ENCODE data around the gene NCF2. TPM values are rescaled to one million over a fixed set of nuclear protein-coding genes. Genes with fewer than 3 reads are reported as not detected.
"Not testable (repeated sequence)": the region's sequence is repeated elsewhere in the genome, so short reads cannot be mapped to it uniquely, and the experiment has no call there.

The NCF2 gene
- polyA plus RNA-seq, 3 donors from 2014 or later: 1.5 to 13.3 (median 3.7) TPM

DNA sequence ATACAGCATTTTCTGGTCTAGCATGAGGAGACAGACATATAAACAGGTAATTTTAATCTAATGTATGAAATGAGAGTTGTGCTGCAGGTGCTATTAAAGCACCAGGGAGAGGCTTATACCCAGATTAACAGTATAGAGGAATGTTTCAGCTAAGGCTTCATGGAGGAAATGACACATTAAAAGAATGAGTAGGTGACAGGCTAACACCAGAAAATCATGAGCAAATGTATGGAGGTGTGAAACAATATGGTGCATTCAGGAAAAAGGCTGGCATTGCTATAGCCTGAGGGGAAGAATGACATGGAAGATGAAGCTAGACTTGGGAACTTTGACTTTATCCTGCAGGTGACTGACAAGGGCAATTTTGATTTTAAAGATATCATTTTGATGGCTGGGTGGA is 38.3 kb upstream of the NCF2 start:
- Mint-ChIP-seq H3K27ac (peak overlapping the region; percentile 1 to 51 (median 14)), H3K27me3 (ENCODE audit: low read depth in 3 of 3) (no peaks in the 10 kb centered on the region), H3K36me3 (peaks cover 23 to 30% (median 28%) of the 10 kb centered on the region in 3 donors), H3K4me3 (peak overlapping the region in 3 of 5 donors; percentile 3 to 24 (median 10)), H3K4me1 (peaks cover 38 to 81% of the 10 kb centered on the region in 2 donors), H3K9me3 (no peaks in the 10 kb centered on the region)
- DNase-seq: no peak

GRCh38 chr1:183626236-183626635 is 36.0 kb upstream of the NCF2 start:
- DNase-seq; H3K4me3 Mint-ChIP-seq; H3K27me3 Mint-ChIP-seq (ENCODE audit: low read depth in 3 of 3); H3K9me3 Mint-ChIP-seq: not testable (repeated sequence)
- peaks cover 20 to 58% of the 10 kb centered on the region in 2 donors for H3K4me1 Mint-ChIP-seq
- peak overlapping the region in 3 of 6 donors; percentile 18 to 42 (median 40) for H3K27ac Mint-ChIP-seq
- H3K36me3 Mint-ChIP-seq: peaks cover 24 to 33% (median 28%) of the 10 kb centered on the region in 3 donors

GRCh38 chr1:183622884-183623785 is 32.9 kb upstream of the NCF2 start:
- H3K36me3 Mint-ChIP-seq: peaks cover 10 to 16% (median 10%) of the 10 kb centered on the region in 3 donors
- H3K27me3 Mint-ChIP-seq (ENCODE audit: low read depth in 3 of 3): no peaks in the 10 kb centered on the region
- peaks cover 3 to 31% of the 10 kb centered on the region in 2 donors for H3K4me1 Mint-ChIP-seq
- DNase-seq: peak; percentile 14 to 37 (median 23)
- no peaks in the 10 kb centered on the region for H3K9me3 Mint-ChIP-seq
- H3K4me3 Mint-ChIP-seq: no peak overlapping the region
- peak overlapping the region; percentile 9 to 85 (median 70) for H3K27ac Mint-ChIP-seq

DNA sequence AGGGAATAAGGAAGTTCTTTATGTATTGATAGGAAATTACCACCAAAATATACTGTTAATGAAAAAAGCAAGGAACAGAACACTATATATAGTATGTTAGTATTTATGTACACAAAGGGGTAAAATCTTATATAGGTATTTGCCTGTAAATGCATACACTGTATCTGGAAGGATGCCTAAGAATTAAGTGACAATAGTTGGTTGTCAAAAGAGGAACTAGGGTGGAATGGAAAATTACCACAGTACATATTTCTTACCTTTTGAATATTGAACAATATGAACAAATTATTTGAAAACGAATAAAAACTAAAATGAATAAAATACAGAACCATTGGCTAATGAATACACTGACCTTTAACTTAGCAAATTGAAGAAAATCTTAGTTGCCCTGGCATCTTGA is 31.8 kb upstream of the NCF2 start:
- no peaks in the 10 kb centered on the region for H3K9me3 Mint-ChIP-seq
- no peak for DNase-seq
- peaks cover 3 to 25% of the 10 kb centered on the region in 2 donors for H3K4me1 Mint-ChIP-seq
- peak overlapping the region in 4 of 6 donors; percentile 39 to 46 (median 41) for H3K27ac Mint-ChIP-seq
- no peak overlapping the region for H3K4me3 Mint-ChIP-seq
- H3K27me3 Mint-ChIP-seq (ENCODE audit: low read depth in 3 of 3): no peaks in the 10 kb centered on the region
- peaks cover 10 to 16% (median 10%) of the 10 kb centered on the region in 3 donors for H3K36me3 Mint-ChIP-seq

DNA sequence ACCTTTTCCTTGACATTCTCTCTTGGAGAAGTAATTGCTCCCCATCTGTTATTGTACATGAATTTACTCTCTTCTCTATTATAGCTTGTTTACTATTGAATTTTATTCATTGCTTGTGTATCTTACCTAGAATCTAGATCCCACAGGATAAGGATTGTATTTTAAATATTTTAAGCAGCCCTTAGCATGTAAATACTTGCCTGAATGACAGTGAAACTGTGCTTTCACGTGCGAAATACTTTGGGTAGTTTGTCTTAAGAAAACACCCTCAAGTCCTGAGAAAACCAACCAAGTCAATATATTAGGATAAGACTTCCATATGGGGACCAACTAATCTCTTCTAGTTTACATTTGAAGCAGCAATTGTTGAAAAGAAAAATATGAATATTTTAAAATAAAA is 30.1 kb upstream of the NCF2 start:
- peak overlapping the region in 1 of 6 donors; percentile 9 for H3K27ac Mint-ChIP-seq
- H3K27me3 Mint-ChIP-seq (ENCODE audit: low read depth in 3 of 3): no peaks in the 10 kb centered on the region
- H3K9me3 Mint-ChIP-seq: no peaks in the 10 kb centered on the region
- peaks cover 3 to 9% of the 10 kb centered on the region in 2 donors for H3K4me1 Mint-ChIP-seq
- no peak for DNase-seq
- peaks cover 10 to 11% (median 10%) of the 10 kb centered on the region in 3 donors for H3K36me3 Mint-ChIP-seq
- H3K4me3 Mint-ChIP-seq: no peak overlapping the region

GRCh38 chr1:183619781-183620180 is 29.5 kb upstream of the NCF2 start:
- no peaks in the 10 kb centered on the region for H3K27me3 Mint-ChIP-seq (ENCODE audit: low read depth in 3 of 3)
- no peaks in the 10 kb centered on the region for H3K9me3 Mint-ChIP-seq
- H3K27ac Mint-ChIP-seq: peak overlapping the region in 2 of 6 donors; percentile 21 to 62
- H3K36me3 Mint-ChIP-seq: peaks cover 5 to 9% (median 7%) of the 10 kb centered on the region in 3 donors
- no peak overlapping the region for H3K4me3 Mint-ChIP-seq
- DNase-seq: no peak
- peaks cover 3 to 4% of the 10 kb centered on the region in 2 donors for H3K4me1 Mint-ChIP-seq

DNA sequence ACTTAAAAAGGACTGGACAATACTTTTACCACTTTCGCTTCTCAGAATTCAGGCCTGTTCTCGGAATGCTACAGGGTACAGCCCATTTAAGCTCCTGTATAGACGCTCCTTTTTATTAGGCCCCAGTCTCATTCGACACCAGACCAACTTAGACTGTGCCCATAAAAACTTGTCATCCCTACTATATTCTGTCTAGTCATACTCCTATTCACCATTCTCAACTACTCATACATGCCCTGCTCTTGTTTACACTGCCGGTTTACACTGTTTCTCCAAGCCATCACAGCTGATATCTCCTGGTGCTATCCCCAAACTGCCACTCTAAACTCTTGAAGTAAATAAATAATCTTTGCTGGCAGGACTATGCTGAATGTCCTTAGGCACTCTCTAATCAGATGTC is 27.9 kb upstream of the NCF2 start:
- DNase-seq; H3K4me3 Mint-ChIP-seq; H3K9me3 Mint-ChIP-seq; H3K4me1 Mint-ChIP-seq; H3K27ac Mint-ChIP-seq; H3K36me3 Mint-ChIP-seq; H3K27me3 Mint-ChIP-seq (ENCODE audit: low read depth in 3 of 3): not testable (repeated sequence)

DNA sequence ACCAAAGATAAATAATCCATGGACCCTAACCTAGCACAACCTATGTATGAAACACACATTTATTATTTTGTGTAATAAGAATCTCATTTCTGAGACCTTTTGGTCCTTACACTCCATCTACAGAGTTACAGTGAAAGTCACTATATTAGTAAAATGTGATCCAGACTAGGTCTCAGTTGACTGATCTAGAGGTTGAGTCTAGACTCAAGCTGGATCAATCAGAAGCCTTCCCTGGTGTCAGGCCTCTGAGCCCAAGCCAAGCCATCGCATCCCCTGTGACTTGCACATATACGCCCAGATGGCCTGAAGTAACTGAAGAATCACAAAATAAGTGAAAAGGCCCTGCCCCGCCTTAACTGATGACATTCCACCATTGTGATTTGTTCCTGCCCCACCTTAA is 22.7 kb upstream of the NCF2 start:
- DNase-seq; H3K36me3 Mint-ChIP-seq; H3K4me3 Mint-ChIP-seq; H3K27ac Mint-ChIP-seq; H3K9me3 Mint-ChIP-seq; H3K4me1 Mint-ChIP-seq; H3K27me3 Mint-ChIP-seq (ENCODE audit: low read depth in 3 of 3): not testable (repeated sequence)

DNA sequence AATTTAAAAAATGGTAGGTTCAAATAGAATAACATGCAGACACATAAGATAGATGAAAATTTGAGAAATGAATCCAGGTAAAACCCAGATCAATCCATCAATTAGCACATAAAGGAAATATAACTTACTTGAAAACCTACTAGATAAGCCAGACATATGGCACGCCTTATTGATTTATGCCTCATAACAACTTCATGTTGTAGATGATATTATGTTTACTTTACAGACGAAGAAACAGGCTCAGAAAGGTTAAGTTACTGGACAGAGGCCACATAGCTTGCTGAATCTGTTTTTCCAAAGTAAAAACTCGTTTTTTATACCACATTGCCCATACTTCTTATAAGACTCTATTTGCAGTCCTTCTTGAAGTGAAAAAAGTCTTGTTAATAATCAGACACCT is 22.1 kb upstream of the NCF2 start:
- H3K27ac Mint-ChIP-seq: no peak overlapping the region
- no peak for DNase-seq
- H3K4me3 Mint-ChIP-seq: no peak overlapping the region
- no peaks in the 10 kb centered on the region for H3K9me3 Mint-ChIP-seq
- H3K27me3 Mint-ChIP-seq (ENCODE audit: low read depth in 3 of 3): peaks cover 2 to 9% (median 7%) of the 10 kb centered on the region in 3 donors
- H3K4me1 Mint-ChIP-seq: peaks cover 0 to 3% of the 10 kb centered on the region in 2 donors
- H3K36me3 Mint-ChIP-seq: no peaks in the 10 kb centered on the region

DNA sequence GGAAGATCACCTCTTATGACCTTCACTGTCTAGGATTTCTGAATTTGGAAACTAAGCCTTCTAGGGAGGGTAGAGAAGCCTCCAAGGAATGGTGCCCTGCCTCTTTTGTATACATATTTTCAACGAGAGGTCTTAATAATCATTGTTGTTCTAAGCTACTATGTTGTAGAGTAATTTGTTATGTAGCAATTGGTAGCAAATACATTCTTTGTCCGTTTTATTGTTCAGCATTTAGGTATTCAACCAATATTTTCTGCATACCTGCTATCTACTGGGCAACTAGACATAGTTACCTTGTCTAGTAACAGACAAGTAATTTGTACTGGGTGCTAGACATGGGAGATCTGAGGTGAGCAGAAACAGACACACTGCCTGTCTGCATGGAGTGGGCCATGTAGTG is 20.8 kb upstream of the NCF2 start:
- no peaks in the 10 kb centered on the region for H3K36me3 Mint-ChIP-seq
- H3K27me3 Mint-ChIP-seq (ENCODE audit: low read depth in 3 of 3): peaks cover 2 to 9% (median 7%) of the 10 kb centered on the region in 3 donors
- no peak overlapping the region for H3K27ac Mint-ChIP-seq
- no peaks in the 10 kb centered on the region for H3K4me1 Mint-ChIP-seq
- no peak for DNase-seq
- no peak overlapping the region for H3K4me3 Mint-ChIP-seq
- no peaks in the 10 kb centered on the region for H3K9me3 Mint-ChIP-seq

DNA sequence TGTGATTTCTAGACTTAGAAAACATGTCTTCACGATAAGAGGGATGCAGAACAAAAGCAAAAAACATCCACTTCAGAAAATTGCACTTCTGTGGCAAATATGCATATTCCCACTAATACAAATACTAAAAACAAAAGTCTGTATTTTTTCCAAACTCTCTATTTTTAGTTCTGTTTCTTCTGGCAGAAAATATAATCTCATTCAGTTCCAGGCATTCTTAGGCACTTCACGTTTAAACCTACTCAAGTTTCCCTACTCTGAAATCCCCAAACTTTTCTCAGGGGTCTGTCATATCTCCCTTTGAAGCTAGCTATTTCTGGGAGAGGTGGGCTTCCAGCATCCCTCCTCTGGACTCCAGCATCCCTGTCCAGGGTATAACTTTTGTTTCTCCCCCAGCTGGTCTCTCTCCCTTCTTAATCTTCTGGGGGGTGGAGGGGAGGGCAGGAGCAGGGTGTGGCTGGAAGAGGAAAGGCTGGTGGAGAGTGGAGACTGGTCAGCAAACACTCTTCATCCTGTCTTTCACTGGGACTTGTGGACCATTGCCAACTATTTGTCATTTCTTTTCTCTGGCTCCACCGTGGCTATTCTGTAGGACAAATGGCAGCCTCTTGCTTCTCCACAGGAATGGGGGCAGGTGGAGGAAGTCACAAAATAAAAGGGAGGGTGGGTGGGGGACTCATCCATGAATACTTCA is 19.6 kb upstream of the NCF2 start:
- no peak overlapping the region for H3K4me3 Mint-ChIP-seq
- peaks cover 2 to 9% (median 7%) of the 10 kb centered on the region in 3 donors for H3K27me3 Mint-ChIP-seq (ENCODE audit: low read depth in 3 of 3)
- H3K9me3 Mint-ChIP-seq: no peaks in the 10 kb centered on the region
- no peak overlapping the region for H3K27ac Mint-ChIP-seq
- no peak for DNase-seq
- H3K36me3 Mint-ChIP-seq: no peaks in the 10 kb centered on the region
- H3K4me1 Mint-ChIP-seq: peaks cover 0 to under 1% of the 10 kb centered on the region in 2 donors

DNA sequence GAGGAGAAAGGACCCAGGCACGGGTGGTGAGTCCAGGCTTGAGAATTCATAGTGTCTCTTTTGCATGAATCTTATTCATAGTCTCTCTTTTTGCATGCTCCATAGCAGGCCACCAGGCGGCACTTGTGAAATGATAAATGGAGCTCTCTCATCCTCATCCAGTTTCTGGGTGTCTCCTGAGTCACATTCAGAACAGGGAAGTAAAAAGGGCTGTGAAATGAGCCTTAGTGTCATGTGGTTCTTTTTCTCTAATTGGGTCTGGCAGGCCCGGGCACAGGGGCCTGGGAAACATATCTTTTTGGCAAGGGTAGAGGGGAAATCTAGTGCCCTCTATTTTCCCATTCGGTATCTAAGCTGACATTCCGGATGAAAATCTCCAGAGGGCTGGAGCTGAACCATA is 19.1 kb upstream of the NCF2 start:
- Mint-ChIP-seq H3K27me3 (ENCODE audit: low read depth in 3 of 3) (peaks cover 2 to 9% (median 8%) of the 10 kb centered on the region in 3 donors), H3K9me3 (no peaks in the 10 kb centered on the region), H3K4me1 (peaks cover 4 to 6% of the 10 kb centered on the region in 2 donors), H3K27ac (no peak overlapping the region), H3K36me3 (no peaks in the 10 kb centered on the region), H3K4me3 (no peak overlapping the region)
- DNase-seq: no peak

DNA sequence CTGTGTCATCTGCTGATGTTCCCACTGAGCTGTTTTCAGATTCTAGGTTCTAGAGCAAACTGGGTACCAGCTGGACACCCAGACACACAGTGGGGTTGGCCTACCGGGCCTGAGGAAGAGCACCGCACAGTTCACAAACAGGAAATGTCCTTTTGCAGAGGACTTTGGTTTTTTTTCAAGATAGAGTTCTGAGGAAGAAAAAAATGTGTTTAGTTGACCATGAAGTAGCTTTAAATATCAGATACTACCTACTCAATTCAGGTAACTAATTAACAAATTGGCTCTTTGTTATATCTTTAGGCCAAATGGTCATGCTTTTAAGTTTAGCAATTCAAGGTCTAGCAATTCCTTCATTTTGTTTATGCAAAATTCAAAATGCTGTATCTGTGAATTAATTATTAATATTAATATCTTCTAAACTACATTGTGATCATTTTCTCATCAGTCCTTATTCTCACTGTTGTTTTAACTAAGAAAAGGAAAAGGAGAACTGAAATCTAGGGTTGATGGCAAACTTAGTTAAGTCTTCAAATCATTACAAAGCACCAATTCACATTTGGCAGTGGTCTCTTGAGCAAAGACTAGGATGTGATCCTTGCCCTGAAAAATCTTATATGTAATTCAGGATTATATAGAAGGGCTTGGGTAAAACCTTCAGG is 17.2 kb upstream of the NCF2 start:
- Mint-ChIP-seq H3K9me3 (no peaks in the 10 kb centered on the region), H3K27ac (peak overlapping the region in 1 of 6 donors; percentile 30), H3K36me3 (no peaks in the 10 kb centered on the region), H3K4me3 (no peak overlapping the region), H3K27me3 (ENCODE audit: low read depth in 3 of 3) (peaks cover under 1 to 8% (median 2%) of the 10 kb centered on the region in 3 donors), H3K4me1 (peaks cover 10 to 14% of the 10 kb centered on the region in 2 donors)
- no peak for DNase-seq

DNA sequence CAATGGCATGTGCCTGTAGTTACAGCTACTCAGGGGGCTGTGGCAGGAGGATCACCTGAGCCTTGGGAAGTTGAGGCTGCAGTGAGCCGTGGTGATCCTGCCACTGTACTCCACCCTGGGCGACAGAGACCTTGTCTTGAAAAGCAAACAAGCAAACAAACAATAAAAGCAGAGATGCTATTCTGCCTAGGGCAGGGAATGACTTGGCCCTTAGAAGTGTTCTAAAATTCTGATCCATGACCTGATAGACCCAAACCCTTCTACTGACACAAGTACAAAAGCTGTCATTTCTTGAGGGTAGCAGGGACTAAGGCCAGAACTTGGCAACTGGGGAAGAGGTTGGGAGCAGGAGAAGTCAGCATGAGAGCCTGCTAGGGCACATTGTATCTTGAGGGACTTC is 15.6 kb upstream of the NCF2 start:
- no peak overlapping the region for H3K27ac Mint-ChIP-seq
- no peaks in the 10 kb centered on the region for H3K36me3 Mint-ChIP-seq
- no peak for DNase-seq
- no peak overlapping the region for H3K4me3 Mint-ChIP-seq
- no peaks in the 10 kb centered on the region for H3K9me3 Mint-ChIP-seq
- H3K27me3 Mint-ChIP-seq (ENCODE audit: low read depth in 3 of 3): peaks cover 0 to 5% (median 0%) of the 10 kb centered on the region in 3 donors
- H3K4me1 Mint-ChIP-seq: peaks cover 10 to 14% of the 10 kb centered on the region in 2 donors

Data from immature natural killer cell (primary cell).